MM.1S (cell line): ENCODE measurements around the gene SYNE1.

ENCODE experiments used
- DNase-seq: peaks from one replicate; pipeline ENCODE4 v3.0.0-alpha.2; 2015
- H2AFZ ChIP-seq: fragments of 300-600 bp; sonication (generic); 2 replicates; pipeline ENCODE4 v1.6.0; 2016; ENCODE audit warnings: antibody characterized with exemption, low read length
- H3F3A ChIP-seq: fragments of 300-600 bp; sonication (generic); 2 replicates; pipeline ENCODE4 v1.6.1; 2016; ENCODE audit warnings: mild to moderate bottlenecking, antibody characterized with exemption, low read length, moderate library complexity, mixed read lengths; ENCODE audit not compliant: insufficient read depth
- H3K27ac ChIP-seq: fragments of 300-600 bp; sonication (generic); 2 replicates; pipeline ENCODE4 v1.5.1; 2016; ENCODE audit warnings: mild to moderate bottlenecking, low read length
- H3K27me3 ChIP-seq: fragments of 300-600 bp; sonication (generic); replicated peaks from 2 replicates; pipeline ENCODE4 v1.6.0; 2016; ENCODE audit warnings: low read length; ENCODE audit not compliant: insufficient read depth
- H3K36me3 ChIP-seq: fragments of 300-600 bp; sonication (generic); replicated peaks from 2 replicates; pipeline ENCODE4 v1.6.1; 2016; ENCODE audit warnings: mild to moderate bottlenecking, low read length, mixed read lengths; ENCODE audit not compliant: insufficient read depth
- H3K4me1 ChIP-seq: fragments of 300-600 bp; sonication (generic); 2 replicates; pipeline ENCODE4 v1.6.1; 2016; ENCODE audit warnings: low read length, mixed read lengths
- H3K4me2 ChIP-seq: fragments of 300-600 bp; sonication (generic); 2 replicates; pipeline ENCODE4 v1.6.0; 2016; ENCODE audit warnings: low read depth, low read length
- H3K4me3 ChIP-seq: fragments of 300-600 bp; sonication (generic); 2 replicates; pipeline ENCODE4 v1.5.1; 2016; ENCODE audit warnings: low read length, mixed read lengths
- H3K79me2 ChIP-seq: fragments of 300-600 bp; sonication (generic); 2 replicates; pipeline ENCODE4 v1.6.1; 2016; ENCODE audit warnings: mixed run types, low read length, mixed read lengths
- H3K9ac ChIP-seq: fragments of 300-600 bp; sonication (generic); 2 replicates; pipeline ENCODE4 v1.6.1; 2016; ENCODE audit warnings: low read length, mixed read lengths
- H3K9me2 ChIP-seq: fragments of 300-600 bp; sonication (generic); replicated peaks from 2 replicates; pipeline ENCODE4 v1.6.1; 2016; ENCODE audit warnings: mild to moderate bottlenecking, low read length, mixed read lengths; ENCODE audit not compliant: insufficient read depth
- H3K9me3 ChIP-seq: fragments of 300-600 bp; sonication (generic); replicated peaks from 2 replicates; pipeline ENCODE4 v1.6.1; 2016; ENCODE audit warnings: mild to moderate bottlenecking, low read length, mixed read lengths; ENCODE audit not compliant: insufficient read depth
- H4K20me1 ChIP-seq: fragments of 300-600 bp; sonication (generic); 2 replicates; pipeline ENCODE4 v1.6.1; 2016; ENCODE audit warnings: mild to moderate bottlenecking, low read length, moderate library complexity, mixed read lengths; ENCODE audit not compliant: insufficient read depth
- EZH2 ChIP-seq: fragments of 300-600 bp; sonication (generic); optimal IDR thresholded peaks from 2 replicates; pipeline ENCODE3; 2017; ENCODE audit warnings: low read depth, mild to moderate bottlenecking, antibody characterized with exemption, low read length, mixed read lengths
- EZH2phosphoT487 ChIP-seq: fragments of 300-600 bp; sonication (generic); IDR thresholded peaks from 2 replicates; pipeline ENCODE4 v1.6.1; 2018; ENCODE audit warnings: antibody characterized with exemption, low read length
- TF ChIP-seq, protein P1 (sequence below): fragments of 300-600 bp; sonication (generic); IDR thresholded peaks from 2 replicates; pipeline ENCODE4 v1.5.1; 2016; ENCODE audit warnings: antibody characterized with exemption, low read length, mixed read lengths

SYNE1 gene

DNA sequence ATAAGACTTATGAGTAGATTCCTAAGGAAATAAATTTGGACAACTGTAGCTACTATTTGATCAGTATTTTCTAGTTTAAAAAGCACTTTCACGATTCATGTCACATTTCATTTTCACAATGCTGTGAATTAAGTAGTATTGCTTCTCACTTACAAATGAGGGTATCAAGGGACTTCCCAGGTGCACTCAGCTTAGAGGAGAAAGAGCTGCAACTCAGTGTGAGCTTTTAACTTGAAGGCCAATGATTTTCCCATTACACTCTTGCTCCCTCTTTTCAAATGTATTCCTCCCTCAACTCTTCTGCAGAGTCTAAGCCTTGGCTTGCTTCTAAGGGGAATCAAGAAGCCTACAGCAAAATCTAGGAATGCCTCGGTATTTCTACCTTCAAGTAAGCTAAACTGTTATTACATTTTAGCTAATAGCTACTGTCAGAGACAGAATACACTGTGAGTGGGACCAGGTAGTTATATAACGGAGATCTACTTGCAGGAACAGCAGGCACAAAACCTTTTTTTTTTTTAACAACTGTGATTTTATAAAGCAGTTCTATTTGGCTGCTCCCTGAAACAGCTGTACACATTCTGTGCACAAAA is 339.0 kb downstream of the SYNE1 start:
- Histone ChIP-seq H3K9me3 (no peaks in the 10 kb centered on the region), H3K79me2 (peaks cover 24% of the 10 kb centered on the region), H3K27me3 (no peaks in the 10 kb centered on the region), H4K20me1 (no peaks in the 10 kb centered on the region), H3K27ac (peak overlapping the region; percentile 69; the same call in 1 of the 2 replicates), H3F3A (peaks cover 33% of the 10 kb centered on the region), H3K9me2 (no peaks in the 10 kb centered on the region), H3K4me1 (no peaks in the 10 kb centered on the region; the same call in 1 of the 2 replicates), H3K36me3 (no peaks in the 10 kb centered on the region), H3K9ac (peak overlapping the region; percentile 25; the same call in 1 of the 2 replicates), H2AFZ (no peak overlapping the region), H3K4me2 (peak overlapping the region; percentile 91), H3K4me3 (peak overlapping the region; percentile 27)
- DNase-seq: peak; percentile 28
- no peak for TF ChIP-seq EZH2phosphoT487
- no peak for TF ChIP-seq EZH2
- TF ChIP-seq, protein P1, sequence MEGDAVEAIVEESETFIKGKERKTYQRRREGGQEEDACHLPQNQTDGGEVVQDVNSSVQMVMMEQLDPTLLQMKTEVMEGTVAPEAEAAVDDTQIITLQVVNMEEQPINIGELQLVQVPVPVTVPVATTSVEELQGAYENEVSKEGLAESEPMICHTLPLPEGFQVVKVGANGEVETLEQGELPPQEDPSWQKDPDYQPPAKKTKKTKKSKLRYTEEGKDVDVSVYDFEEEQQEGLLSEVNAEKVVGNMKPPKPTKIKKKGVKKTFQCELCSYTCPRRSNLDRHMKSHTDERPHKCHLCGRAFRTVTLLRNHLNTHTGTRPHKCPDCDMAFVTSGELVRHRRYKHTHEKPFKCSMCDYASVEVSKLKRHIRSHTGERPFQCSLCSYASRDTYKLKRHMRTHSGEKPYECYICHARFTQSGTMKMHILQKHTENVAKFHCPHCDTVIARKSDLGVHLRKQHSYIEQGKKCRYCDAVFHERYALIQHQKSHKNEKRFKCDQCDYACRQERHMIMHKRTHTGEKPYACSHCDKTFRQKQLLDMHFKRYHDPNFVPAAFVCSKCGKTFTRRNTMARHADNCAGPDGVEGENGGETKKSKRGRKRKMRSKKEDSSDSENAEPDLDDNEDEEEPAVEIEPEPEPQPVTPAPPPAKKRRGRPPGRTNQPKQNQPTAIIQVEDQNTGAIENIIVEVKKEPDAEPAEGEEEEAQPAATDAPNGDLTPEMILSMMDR: no peak

DNA sequence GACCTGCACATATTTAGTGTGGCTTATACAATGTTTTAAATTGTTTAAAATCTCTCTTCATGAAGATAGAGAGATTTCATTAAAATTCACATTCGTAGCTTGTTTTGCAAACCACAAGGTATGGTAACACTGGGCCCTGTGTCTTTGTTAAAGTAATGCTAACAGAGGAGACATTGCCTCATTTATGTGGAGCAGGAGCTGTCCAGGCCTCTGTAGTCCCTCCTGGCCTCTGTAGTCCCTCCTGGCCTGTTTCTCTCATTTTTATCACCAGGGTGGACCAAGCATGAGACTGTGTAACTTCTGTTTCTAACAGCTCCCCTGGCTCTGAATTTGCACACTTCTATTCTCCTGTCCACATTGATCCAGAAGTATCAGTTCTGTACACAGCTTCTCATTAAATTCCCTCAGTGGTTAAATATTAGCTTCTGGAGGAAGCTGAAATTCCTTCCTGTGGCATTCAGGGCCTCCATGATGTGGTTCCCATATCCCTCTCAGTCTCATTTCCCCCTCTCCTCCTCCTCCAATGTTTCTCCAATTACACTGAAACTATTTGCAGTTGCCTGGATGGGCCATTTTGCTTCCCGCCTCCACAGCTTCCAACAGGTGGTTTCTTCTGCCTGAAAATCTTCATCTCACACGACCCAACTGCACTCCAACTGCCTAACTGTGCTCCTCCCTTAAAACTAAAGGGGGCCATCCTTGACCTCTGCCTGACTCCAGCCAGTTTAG is 340.4 kb downstream of the SYNE1 start:
- Histone ChIP-seq H3K79me2 (peaks cover 24% of the 10 kb centered on the region), H3K36me3 (no peaks in the 10 kb centered on the region), H3F3A (peaks cover 26% of the 10 kb centered on the region), H3K4me3 (no peak overlapping the region), H3K4me2 (no peak overlapping the region), H3K4me1 (no peaks in the 10 kb centered on the region; the same call in 1 of the 2 replicates), H3K27ac (no peak overlapping the region), H3K9me3 (no peaks in the 10 kb centered on the region), H3K27me3 (no peaks in the 10 kb centered on the region), H4K20me1 (no peaks in the 10 kb centered on the region), H3K9me2 (no peaks in the 10 kb centered on the region), H3K9ac (no peak overlapping the region), H2AFZ (no peak overlapping the region)
- TF ChIP-seq EZH2: no peak
- TF ChIP-seq, protein P1: no peak
- TF ChIP-seq EZH2phosphoT487: no peak
- DNase-seq: no peak

DNA sequence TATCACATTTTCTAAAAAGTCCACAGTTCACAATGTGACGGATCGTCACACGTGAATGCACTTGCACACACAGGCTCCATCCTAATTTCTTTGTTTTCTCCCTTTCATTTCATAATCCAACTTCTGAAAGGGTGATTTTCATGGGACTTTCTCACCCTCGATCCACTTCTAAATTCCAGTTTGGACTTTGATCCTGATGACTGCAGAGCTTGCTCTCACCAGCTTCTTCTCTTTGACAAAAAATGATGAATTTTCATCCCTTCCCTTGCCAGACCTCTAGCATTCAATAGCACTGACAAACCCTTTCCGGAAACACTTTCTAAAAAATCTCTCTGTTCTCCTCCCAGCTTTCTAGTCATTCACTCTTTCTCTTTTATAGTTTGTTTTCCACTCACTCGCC is 341.2 kb downstream of the SYNE1 start:
- peaks cover 18% of the 10 kb centered on the region for H3K79me2 ChIP-seq
- H3K4me2 ChIP-seq: no peak overlapping the region
- H4K20me1 ChIP-seq: no peaks in the 10 kb centered on the region
- no peaks in the 10 kb centered on the region for H3K9me3 ChIP-seq
- H3K4me3 ChIP-seq: no peak overlapping the region
- no peaks in the 10 kb centered on the region for H3K27me3 ChIP-seq
- no peaks in the 10 kb centered on the region; the same call in 1 of the 2 replicates for H3K4me1 ChIP-seq
- no peak overlapping the region for H3K27ac ChIP-seq
- H2AFZ ChIP-seq: no peak overlapping the region
- H3K36me3 ChIP-seq: no peaks in the 10 kb centered on the region
- H3K9ac ChIP-seq: no peak overlapping the region
- no peak for TF ChIP-seq EZH2phosphoT487
- TF ChIP-seq EZH2: no peak
- TF ChIP-seq, protein P1: no peak
- no peak for DNase-seq
- peaks cover 21% of the 10 kb centered on the region for H3F3A ChIP-seq
- no peaks in the 10 kb centered on the region for H3K9me2 ChIP-seq
